ENCODE data around the gene FCMR.
"Not testable (repeated sequence)": the region's sequence is repeated elsewhere in the genome, so short reads cannot be mapped to it uniquely, and the experiment has no call there.

The FCMR gene

DNA sequence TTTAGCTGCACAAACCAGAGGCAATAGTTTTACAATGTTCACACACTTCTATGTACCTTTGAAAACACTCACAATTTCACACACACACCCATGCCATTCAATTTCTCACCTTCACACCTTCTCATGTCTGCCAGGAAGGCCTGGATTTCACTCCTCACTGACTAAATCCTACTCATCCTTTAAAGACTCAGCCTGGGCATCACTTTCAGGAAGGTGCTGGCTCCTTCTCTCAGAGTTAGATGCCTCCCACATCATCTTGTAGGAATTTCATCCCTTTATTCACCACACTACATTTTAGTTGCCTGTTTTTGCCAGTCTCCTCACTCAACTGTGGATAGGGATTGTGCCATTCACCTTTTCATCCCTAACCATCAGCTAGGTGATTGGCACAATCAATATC, 54.0 kb downstream of the FCMR start:
- DNase-seq, result no peak

DNA sequence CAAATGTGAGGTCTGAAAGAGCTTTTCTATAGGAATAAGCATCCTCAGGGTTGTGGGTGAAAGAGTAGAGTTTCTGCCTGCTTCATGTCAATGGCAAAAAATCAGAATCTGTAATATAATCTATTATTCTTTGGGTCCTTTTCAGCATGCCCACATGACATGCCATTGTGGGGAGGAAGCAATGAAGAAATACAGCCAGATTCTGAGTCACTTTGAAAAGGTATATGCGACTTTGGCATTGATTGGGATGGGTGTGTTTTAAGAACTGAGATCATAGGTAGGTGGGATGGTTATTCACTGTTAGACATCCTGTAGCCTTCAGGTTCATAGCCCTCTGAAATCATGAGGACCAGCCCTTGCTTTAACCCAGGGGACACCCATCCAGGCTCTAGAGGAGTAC, 54.5 kb downstream of the FCMR start:
- DNase-seq, result no peak

DNA sequence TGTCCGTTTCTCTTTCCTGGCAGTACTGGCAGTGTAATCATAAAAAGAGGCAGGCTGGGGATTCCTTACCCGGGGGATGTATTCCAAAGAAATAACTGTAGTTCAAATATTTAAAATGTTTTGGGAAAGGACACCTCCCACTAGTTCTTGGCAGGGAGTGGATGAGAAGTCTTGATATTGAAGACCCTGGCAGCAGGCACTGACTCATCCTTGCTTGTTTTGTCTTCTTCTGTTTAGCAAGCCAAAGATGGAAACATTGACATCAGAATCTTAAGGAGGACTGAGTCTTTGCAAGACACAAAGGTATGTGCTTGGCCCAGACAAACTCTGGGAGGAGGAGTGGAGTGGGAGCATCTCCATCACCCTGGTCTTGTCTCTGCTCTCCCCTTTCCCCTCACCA, 55.7 kb downstream of the FCMR start:
- DNase-seq, result no peak

DNA sequence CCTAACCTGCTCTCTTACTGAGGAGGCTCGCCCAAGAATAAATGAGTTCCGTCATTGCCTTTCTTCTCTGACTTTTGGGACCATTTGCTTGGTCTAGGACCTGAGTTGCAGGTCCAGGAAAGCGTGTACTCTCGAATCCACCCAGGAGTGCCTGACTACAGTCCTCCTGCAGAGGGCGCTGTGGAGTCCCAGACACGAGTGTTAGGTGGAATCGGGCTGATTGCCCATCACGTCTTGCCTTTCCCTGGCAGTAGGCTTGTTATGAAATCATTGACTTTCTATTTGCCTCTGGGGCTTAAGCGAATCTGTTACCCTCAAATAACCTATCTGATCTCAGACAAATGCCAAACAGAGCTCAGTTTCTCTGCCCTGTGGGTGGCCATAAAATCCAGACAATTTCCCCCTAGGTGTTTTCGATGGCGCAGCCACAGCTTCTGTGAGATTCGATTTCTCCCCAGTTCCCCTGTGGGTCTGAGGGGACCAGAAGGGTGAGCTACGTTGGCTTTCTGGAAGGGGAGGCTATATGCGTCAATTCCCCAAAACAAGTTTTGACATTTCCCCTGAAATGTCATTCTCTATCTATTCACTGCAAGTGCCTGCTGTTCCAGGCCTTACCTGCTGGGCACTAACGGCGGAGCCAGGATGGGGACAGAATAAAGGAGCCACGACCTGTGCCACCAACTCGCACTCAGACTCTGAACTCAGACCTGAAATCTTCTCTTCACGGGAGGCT, 56.6 kb downstream of the FCMR start, which contains the start of gene IL20:
Gene IL20 (plus strand): TSS at position 685 of the 733 bp plus-strand sequence. CDS start 230 bp downstream, outside the sequence.
- peak; percentile 98 for DNase-seq

DNA sequence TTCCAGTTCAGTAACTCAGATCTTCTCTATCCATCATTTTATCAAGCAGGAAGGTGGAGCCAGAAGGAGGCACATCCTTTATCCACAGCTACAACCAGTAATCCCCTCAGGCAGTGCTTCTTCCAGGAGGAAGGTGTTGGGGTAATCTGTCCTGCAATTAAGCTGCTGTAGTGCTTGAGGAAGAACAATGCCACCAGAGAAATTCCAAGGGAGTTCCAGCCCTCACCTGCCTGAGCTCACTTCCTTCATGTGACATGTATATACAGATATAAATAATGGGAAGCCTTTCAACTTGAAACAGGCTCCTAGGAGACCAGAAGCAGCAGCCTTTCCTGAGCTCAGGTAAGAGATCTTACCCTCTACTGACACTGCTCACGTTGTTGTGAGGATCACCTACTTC, 58.5 kb downstream of the FCMR start:
- no peak for DNase-seq

DNA sequence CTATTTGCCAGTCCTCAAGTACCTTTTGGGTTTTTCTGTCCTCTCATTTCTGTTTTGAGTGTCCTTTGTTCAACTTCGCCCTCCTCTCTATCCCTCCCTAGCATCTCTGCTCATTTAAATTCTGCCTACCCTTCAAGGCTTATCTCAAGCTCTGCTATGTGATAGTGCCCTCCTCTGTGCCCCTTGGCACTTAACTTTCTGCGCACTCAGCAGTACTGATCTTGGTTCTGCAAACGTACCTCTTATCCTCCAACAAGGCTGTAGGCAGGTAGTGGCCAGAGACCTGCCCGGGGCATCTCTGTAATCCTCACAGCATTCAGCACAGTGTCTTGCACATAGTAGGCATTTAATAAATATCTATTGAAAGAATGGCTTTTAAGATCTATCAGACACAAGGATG, 61.6 kb downstream of the FCMR start:
- DNase-seq, result no peak

DNA sequence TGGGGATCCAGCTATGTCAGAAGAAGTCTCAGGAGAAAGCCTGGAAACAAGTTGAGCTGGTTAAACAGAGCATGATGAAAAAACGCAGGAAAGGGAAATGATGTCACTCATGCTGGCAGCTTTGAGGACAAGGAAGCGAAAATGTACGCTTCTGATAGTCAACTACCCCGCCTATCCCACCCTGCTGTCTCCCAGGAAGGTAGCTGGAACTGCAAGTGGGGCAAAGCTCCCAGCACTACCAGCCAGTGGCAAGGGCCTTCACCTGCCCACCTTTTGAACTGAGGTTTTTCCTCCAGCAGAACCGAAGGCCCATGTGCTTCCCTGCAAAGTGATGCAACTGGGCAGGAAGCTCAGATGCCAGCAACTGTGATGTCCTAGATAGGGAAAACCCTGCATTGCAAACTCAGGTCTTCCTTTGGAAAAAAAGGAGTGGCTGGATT, 62.6 kb downstream of the FCMR start:
- no peak for DNase-seq

DNA sequence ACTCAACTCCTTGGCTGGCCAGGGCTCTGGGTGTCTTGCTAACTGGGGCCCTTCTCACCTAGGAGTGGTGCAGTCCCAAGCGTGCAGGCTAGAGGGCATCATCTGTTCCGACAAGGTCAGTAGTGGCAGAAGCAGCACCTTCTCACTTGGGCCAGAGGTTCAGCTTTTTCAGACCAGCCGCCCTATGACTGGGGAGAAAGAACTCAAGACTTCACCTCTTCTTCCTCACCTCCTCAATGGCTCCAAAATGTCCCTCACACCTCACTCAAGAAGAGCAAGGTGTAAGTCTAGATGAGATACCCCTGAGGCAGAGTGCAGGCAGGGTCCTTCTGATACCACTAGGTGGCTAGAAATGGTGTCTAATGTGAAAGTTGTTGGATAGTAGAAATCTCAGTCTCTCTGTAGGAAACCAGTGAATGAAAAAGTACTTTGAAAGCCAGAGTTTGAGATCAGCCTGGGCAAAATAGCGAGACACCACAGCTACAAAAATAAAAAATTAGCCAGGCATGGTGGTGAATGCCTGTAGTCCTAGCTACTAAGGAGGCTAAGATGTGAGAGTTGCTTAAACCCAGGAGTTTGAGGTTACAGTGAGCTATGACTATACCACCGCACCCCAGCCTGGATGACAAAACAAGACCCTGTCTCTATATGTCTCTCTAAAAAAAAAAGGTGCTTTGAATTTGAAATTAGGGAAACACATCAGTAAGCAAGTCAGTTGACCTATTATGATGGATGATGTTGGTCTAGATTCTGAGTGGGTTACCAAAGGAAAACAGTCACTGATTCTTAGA, 64.9 kb downstream of the FCMR start:
- no peak for DNase-seq

DNA sequence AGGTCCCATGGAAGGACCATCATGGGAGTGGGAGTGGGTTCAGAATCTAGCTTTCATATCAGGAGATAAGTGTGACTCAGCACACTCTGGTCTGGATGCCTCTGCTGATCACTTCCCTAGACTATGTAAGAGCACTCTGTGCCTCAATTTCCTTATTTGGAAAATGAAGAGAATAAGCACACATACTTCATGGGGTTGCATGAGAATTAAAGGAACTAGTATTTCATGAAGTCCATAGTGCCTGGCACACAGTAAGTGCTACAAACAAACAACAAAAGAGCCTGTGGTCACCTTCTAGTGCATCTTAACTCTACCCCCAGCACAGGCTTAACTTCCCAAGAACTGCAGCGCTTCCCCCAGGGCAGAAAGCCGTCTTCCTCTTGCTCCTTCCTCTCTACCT, 65.9 kb downstream of the FCMR start:
- DNase-seq, result no peak

DNA sequence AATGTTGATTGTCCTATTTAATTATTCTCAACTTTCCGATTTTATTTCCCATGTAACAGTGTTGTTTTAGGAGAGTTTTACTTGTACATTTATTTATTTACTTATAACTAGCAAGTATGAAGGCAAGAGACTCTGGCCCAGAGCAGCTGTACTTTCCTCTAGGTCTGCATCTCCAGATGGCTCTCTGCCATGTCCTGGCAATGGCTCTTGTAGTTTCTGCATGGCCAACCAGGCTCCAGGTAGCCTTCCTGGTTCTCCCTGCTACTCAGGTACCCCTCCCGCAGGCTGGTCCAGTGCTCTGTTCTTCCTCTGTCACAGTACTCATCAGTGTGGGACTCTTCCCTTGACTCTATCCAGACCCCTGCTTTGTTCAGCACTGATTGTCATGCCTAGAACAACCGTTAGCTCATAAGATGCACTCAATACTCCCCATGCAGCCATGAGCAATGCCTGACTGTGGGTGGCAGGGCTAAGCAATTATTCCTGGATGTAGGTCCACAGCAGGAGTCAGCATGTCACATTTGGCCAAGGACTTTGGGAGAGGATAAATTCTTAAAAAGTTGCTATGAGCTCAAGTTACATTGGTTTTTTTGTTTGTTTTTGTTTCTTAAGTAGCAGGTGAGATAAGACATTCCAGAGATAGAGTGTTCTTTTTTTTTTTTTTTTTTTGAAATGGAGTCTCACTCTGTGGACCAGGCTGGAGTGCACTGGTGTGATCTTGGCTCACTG, 67.2 kb downstream of the FCMR start:
- DNase-seq, result no peak

DNA sequence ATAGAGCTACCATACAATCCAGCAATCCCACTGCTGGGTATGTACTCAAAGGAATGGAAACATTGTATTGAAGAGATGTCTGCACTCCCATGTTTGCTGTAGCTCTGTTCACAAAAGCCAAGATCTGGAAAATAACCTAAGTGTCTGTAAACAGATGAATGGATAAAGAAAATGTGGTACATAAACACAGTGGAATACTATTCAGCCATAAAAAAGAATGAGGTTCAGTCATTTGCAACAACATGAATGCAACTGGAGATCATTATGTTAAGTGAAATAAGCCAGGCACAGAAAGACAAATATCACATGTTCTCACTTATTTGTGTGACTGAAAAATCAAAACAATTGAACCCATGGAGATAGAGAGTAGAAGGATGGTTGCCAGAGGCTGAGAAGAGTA, 68.0 kb downstream of the FCMR start:
- not testable (repeated sequence) for DNase-seq

Measured in activated CD8-positive, alpha-beta memory T cell treated with anti-CD3 and anti-CD28 coated beads, Interleukin-2, amount 50 U/mL, for 48 hours (primary cell).